Caco-2 (cell line): Measurements from ENCODE around the gene LUZP1. TPM values are rescaled to one million over a fixed set of nuclear protein-coding genes. Genes with fewer than 3 reads are reported as not detected.

Source experiments
- BruUV-seq: library from RNA; stranded (reverse); fragments of 400-500 nt; replicated peaks from 2 replicates; lab custom pipeline; 2021; lab: Mats Ljungman, UMichigan
- CTCF ChIA-PET: fragments of 300-600 bp; sonication (Branson Sonifier 250); formaldehyde crosslinking; loops from one replicate; lab custom pipeline; 2022; ENCODE audit warnings: antibody characterized with exemption; lab: Charles Lee
- POLR2A ChIA-PET: fragments of 300-600 bp; sonication (Branson Sonifier 250); formaldehyde crosslinking; loops from one replicate; lab custom pipeline; 2022; ENCODE audit warnings: antibody characterized with exemption; lab: Charles Lee
- DNase-seq, 2 experiments: peaks; one replicate each; pipeline versions ENCODE4 v3.0.0 to v3.0.0-alpha.2; 2020 to 2022
- H3K27me3 ChIP-seq: replicated peaks from 2 replicates; pipeline ENCODE4 v1.6.0; 2011; ENCODE audit warnings: low read length; ENCODE audit not compliant: control insufficient read depth, insufficient read depth
- H3K36me3 ChIP-seq: 2 replicates; pipeline ENCODE4 v1.5.1; 2011; ENCODE audit warnings: low read length; ENCODE audit not compliant: control insufficient read depth, insufficient read depth
- H3K4me1 ChIP-seq: fragments of 250-450 bp; sonication (Bioruptor Pico); 2 replicates; pipeline ENCODE4 v1.5.1; 2020; ENCODE audit warnings: mild to moderate bottlenecking
- H3K4me3 ChIP-seq: 2 replicates; pipeline ENCODE4 v1.5.1; 2011; ENCODE audit warnings: low read depth, mild to moderate bottlenecking, control low read depth, low read length
- H3K9me3 ChIP-seq: fragments of 250-450 bp; sonication (Bioruptor Pico); 2 replicates; pipeline ENCODE4 v1.5.1; 2020; ENCODE audit warnings: mild to moderate bottlenecking, moderate library complexity
- H3K27ac Mint-ChIP-seq: one replicate; pipeline ENCODE4 v1.8.0; 2022; ENCODE audit warnings: mixed read lengths; ENCODE audit not compliant: unreplicated experiment
- H3K27me3 Mint-ChIP-seq: one replicate; pipeline ENCODE4 v1.8.0; 2022; ENCODE audit warnings: mixed read lengths; ENCODE audit not compliant: insufficient read depth, unreplicated experiment
- H3K36me3 Mint-ChIP-seq: one replicate; pipeline ENCODE4 v1.8.0; 2022; ENCODE audit warnings: mild to moderate bottlenecking, mixed read lengths; ENCODE audit not compliant: insufficient read depth, unreplicated experiment
- H3K4me1 Mint-ChIP-seq: one replicate; pipeline ENCODE4 v1.8.0; 2022; ENCODE audit warnings: low read depth, mixed read lengths; ENCODE audit not compliant: unreplicated experiment
- H3K4me3 Mint-ChIP-seq: one replicate; pipeline ENCODE4 v1.8.0; 2022; ENCODE audit warnings: mild to moderate bottlenecking, moderate library complexity, mixed read lengths; ENCODE audit not compliant: unreplicated experiment
- H3K9me3 Mint-ChIP-seq: one replicate; pipeline ENCODE4 v1.8.0; 2022; ENCODE audit warnings: mixed read lengths; ENCODE audit not compliant: unreplicated experiment
- intact Hi-C: fragments of 100-400 bp; cut with micrococcal nuclease; formaldehyde crosslinking; loops from one replicate; pipeline ENCODE4 v1.10.0; 2022; ENCODE audit not compliant: unreplicated experiment
- total RNA-seq: library from RNA; stranded (reverse); gene quantifications from 2 replicates; pipeline ENCODE4 v1.2.3, GENCODE V29; 2022
- TF ChIP-seq, protein P1 (sequence below), 2 experiments: fragments of 200-600 bp in 1 of 2; IDR thresholded peaks; 1 replicate in 1 of 2; 2 replicates in 1 of 2; pipeline versions ENCODE4 v1.5.1 to v1.8.0; 2011 to 2022; ENCODE audit warnings: antibody characterized with exemption in 1 of 2, control low read depth in 1 of 2, inconsistent platforms in 1 of 2, low read depth in 1 of 2, low read length in 1 of 2, mild to moderate bottlenecking in 1 of 2, moderate library complexity in 1 of 2; ENCODE audit not compliant: insufficient read depth in 1 of 2, severe bottlenecking in 1 of 2, unreplicated experiment in 1 of 2

LUZP1 gene
- total RNA-seq, 1 experiment from 2014 or later: 20.6 TPM

DNA sequence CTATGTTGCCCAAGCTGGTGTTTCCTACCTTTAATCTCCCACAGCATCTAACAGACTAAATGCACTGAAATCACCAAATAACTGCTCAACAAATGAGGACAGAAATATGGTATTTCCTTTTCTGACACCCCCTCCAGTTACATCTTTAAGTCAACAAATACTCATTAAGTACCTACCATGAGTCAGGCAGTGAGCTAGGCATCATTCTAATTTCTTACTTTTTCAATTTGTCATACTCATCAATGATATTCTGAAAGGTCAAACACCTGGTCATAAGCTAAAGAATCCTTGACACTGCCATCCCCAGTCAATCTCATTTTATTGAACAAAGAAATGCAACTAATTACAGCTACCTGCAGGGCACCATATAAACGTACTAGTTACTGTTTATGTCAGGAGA lies 36.6 kb downstream of the LUZP1 start:
- Mint-ChIP-seq H3K4me3 (no peak overlapping the region), H3K27ac (no peak overlapping the region), H3K4me1 (no peaks in the 10 kb centered on the region), H3K9me3 (no peaks in the 10 kb centered on the region), H3K36me3 (no peaks in the 10 kb centered on the region), H3K27me3 (no peaks in the 10 kb centered on the region)
- no peaks in the 10 kb centered on the region for H3K27me3 ChIP-seq
- H3K9me3 ChIP-seq: no peaks in the 10 kb centered on the region
- CTCF ChIA-PET: no interaction called here
- no peak for DNase-seq
- TF ChIP-seq, protein P1, sequence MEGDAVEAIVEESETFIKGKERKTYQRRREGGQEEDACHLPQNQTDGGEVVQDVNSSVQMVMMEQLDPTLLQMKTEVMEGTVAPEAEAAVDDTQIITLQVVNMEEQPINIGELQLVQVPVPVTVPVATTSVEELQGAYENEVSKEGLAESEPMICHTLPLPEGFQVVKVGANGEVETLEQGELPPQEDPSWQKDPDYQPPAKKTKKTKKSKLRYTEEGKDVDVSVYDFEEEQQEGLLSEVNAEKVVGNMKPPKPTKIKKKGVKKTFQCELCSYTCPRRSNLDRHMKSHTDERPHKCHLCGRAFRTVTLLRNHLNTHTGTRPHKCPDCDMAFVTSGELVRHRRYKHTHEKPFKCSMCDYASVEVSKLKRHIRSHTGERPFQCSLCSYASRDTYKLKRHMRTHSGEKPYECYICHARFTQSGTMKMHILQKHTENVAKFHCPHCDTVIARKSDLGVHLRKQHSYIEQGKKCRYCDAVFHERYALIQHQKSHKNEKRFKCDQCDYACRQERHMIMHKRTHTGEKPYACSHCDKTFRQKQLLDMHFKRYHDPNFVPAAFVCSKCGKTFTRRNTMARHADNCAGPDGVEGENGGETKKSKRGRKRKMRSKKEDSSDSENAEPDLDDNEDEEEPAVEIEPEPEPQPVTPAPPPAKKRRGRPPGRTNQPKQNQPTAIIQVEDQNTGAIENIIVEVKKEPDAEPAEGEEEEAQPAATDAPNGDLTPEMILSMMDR (IDR thresholded peaks at IDR 0.05; ENCODE audit: insufficient read depth in 1 of 2, low read depth in 1 of 2, low read length in 1 of 2, severe bottlenecking in 1 of 2, unreplicated experiment in 1 of 2): no peak
- no peaks in the 10 kb centered on the region for H3K4me1 ChIP-seq
- H3K36me3 ChIP-seq: no peaks in the 10 kb centered on the region
- no TSS peak for BruUV-seq
- no peak overlapping the region for H3K4me3 ChIP-seq
- intact Hi-C loops: no loop called here
- POLR2A ChIA-PET: no interaction called here

DNA sequence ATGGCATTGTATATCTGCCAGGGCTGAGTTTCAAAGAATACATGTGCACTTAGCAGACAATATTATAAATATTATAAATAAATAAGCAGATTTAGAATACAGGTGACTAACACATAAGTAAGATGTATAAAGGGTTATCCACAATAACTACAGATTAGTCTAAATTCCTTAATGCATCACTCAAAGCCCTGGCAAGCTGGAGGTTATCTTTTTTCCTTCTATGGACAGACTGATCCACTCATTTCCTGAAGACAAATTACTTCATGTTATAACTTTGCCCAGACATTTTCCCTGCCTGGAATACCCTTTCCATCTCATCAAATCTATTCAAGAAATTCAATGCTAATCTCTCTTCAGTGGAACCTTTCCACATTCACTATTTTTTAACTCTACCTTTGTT lies 38.8 kb downstream of the LUZP1 start:
- intact Hi-C loops: no loop called here
- Mint-ChIP-seq H3K4me1 (no peaks in the 10 kb centered on the region), H3K27me3 (no peaks in the 10 kb centered on the region), H3K4me3 (no peak overlapping the region), H3K9me3 (no peaks in the 10 kb centered on the region), H3K27ac (no peak overlapping the region), H3K36me3 (no peaks in the 10 kb centered on the region)
- no peak for DNase-seq
- H3K9me3 ChIP-seq: no peaks in the 10 kb centered on the region
- TF ChIP-seq, protein P1 (IDR thresholded peaks at IDR 0.05; ENCODE audit: insufficient read depth in 1 of 2, low read depth in 1 of 2, low read length in 1 of 2, severe bottlenecking in 1 of 2, unreplicated experiment in 1 of 2): no peak
- ChIA-PET POLR2A (no interaction called here), CTCF (no interaction called here)
- no TSS peak for BruUV-seq
- no peak overlapping the region for H3K4me3 ChIP-seq
- no peaks in the 10 kb centered on the region for H3K27me3 ChIP-seq
- no peaks in the 10 kb centered on the region for H3K4me1 ChIP-seq
- H3K36me3 ChIP-seq: no peaks in the 10 kb centered on the region

DNA sequence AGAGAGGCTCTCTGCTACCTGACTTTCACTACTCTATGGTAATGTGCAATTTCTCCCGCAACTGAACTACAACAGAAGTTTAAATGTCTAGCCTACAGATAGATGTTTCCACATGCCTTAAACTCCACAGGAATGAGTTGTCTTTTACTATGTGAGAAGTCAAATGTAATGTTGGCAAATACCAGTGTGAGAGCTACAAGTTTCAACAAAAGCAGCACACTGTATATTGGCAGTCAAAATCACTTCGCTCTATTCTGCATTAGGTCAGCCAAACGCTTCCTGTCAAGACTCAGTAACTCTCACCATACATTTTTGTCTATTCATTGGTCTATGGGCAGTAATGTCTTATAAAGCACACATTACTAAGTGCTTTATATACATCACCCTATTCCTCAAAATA lies 41.9 kb downstream of the LUZP1 start:
- intact Hi-C loops: no loop called here
- Histone ChIP-seq H3K4me1 (peaks cover 15% of the 10 kb centered on the region), H3K4me3 (no peak overlapping the region), H3K9me3 (no peaks in the 10 kb centered on the region), H3K27me3 (no peaks in the 10 kb centered on the region), H3K36me3 (no peaks in the 10 kb centered on the region)
- Mint-ChIP-seq H3K4me1 (no peaks in the 10 kb centered on the region), H3K9me3 (no peaks in the 10 kb centered on the region), H3K27ac (no peak overlapping the region), H3K27me3 (no peaks in the 10 kb centered on the region), H3K36me3 (no peaks in the 10 kb centered on the region), H3K4me3 (no peak overlapping the region)
- TF ChIP-seq, protein P1 (IDR thresholded peaks at IDR 0.05; ENCODE audit: insufficient read depth in 1 of 2, low read depth in 1 of 2, low read length in 1 of 2, severe bottlenecking in 1 of 2, unreplicated experiment in 1 of 2): no peak
- POLR2A ChIA-PET: no interaction called here
- BruUV-seq: no TSS peak
- CTCF ChIA-PET: no interaction called here
- DNase-seq: no peak
